HG02973 (cell line): ENCODE measurements around the gene SLC25A45.
"Not testable (repeated sequence)": the region's sequence is repeated elsewhere in the genome, so short reads cannot be mapped to it uniquely, and the experiment has no call there.

ENCODE experiments used
- ATAC-seq: cut with Tn5 transposase; IDR thresholded peaks from one replicate; pipeline ENCODE4 v1.9.1; 2021; ENCODE audit warnings: moderate library complexity; ENCODE audit not compliant: unreplicated experiment

Gene SLC25A45

GRCh38 chr11:65421794-65422632 is 39.6 kb upstream of the SLC25A45 start:
- peak; percentile 18 for ATAC-seq

- ATAC-seq, result no peak
Observed at GRCh38 chr11:65420979-65421793, 38.7 kb upstream of the SLC25A45 start.

- no peak for ATAC-seq
Observed at GRCh38 chr11:65420506-65420905, 38.1 kb upstream of the SLC25A45 start.

GRCh38 chr11:65419772-65420481 is 37.5 kb upstream of the SLC25A45 start:
- no peak for ATAC-seq

DNA sequence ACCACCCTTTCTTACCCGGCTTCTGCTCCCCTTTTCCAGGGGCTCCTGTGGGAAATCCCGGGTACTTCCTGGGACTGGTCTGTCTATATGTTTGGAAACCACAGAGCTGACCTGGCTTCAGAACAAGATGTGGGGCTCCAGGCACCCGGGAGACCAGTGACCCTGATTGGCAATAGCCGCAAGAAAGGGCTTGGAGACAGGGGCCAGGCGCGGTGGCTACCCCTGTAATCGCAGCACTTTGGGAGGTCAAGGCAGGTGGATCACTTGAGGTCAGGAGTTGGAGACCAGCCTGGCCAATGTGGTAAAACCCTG is 37.0 kb upstream of the SLC25A45 start:
- no peak for ATAC-seq

GRCh38 chr11:65418681-65419459 is 36.4 kb upstream of the SLC25A45 start:
- peak; percentile 41 for ATAC-seq

GRCh38 chr11:65418431-65418680 is 35.9 kb upstream of the SLC25A45 start:
- ATAC-seq, result no peak

GRCh38 chr11:65417702-65418430 is 35.4 kb upstream of the SLC25A45 start:
- ATAC-seq, result no peak

- no peak for ATAC-seq
Observed at GRCh38 chr11:65416841-65417701, 34.6 kb upstream of the SLC25A45 start.

DNA sequence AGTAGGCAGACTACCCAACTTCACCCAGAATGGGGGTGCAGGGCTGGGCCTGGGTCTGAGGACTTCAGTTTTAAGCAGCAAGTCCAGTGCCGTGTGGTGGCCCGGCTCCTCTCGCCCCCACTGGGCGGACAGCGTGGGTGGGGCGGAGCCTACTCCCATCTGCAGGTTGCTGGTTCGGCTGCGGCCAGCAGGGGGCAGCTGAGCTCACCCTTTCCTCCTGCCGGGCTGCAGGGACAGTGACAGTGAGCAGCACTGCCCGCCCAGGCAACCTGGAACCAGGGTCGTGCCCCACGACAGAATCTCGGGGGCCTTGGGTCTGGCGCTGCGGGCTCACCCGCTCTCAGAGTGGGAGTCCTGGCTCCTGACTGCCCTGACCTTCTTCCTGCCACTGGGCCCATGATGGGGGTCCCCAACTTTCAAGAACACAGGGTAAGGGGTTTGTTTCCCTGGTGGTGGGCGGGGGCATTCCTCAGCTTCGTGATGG is 33.9 kb upstream of the SLC25A45 start:
- peak; percentile 33 for ATAC-seq

- no peak for ATAC-seq
Observed at GRCh38 chr11:65415499-65416340, 33.3 kb upstream of the SLC25A45 start.

DNA sequence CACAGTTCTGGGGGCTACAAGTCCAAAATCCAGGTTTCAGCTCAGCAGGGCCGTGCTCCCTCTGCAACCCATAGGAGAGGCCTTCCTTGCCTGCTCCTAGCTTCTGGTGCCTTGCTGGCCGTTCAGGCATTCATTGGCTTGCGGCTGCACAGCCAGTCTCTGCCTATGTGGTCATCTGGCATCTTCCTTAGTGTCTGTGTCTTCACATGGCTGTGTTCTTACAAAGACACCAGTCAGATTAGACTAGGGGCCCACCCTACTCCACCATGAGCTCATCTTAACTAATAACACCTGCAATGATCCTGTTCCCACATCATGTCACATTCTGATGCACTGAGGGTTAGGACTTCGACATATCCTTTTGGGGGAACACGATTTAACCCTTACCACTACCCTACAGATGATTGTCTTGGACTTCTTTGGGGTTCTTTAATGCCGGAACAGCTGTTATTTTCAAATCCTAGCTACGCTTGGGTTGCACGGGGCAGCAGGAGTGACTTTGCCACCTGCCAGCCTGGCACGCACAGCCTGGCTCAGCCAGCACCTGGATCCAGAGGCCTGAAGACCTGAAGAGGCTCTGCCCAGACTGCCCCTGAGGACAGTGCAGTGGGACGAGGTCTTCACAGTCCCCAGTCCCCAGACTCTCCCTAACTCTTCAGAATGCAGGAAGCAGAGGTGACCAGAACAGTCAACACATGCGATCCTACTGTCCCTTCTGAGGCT is 32.5 kb upstream of the SLC25A45 start:
- no peak for ATAC-seq

DNA sequence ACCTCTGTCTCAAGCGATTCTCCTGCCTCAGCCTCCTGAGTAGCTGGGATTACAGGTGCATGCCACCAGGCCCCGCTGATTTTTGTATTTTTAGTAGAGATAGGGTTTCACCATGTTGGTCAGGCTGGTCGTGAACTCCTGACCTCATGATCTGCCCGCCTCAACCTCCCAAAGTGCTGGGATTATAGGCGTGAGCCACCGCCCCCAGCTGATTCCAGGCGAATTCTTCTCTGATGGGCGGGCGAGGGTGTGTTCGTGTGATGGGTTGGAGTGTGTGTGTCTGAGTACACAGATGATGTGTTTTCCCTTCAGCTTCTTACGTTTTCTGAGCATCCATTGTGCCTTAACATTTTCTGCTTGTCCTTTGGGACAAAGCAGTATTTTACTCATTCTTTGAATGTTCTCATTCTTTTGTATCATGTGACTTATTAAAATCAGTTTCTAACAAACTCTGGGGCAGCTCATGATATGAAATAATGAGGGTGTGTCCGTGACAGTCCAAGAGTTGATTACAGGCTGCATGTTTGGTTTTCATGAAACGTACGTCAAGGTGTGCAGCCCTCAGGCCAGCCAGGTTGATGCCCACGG is 30.7 kb upstream of the SLC25A45 start:
- ATAC-seq, result not testable (repeated sequence)

- ATAC-seq, result no peak
Observed at GRCh38 chr11:65412271-65413076, 30.0 kb upstream of the SLC25A45 start.

GRCh38 chr11:65411681-65412070 is 29.2 kb upstream of the SLC25A45 start:
- no peak for ATAC-seq

- ATAC-seq, result no peak
Observed at GRCh38 chr11:65410936-65411680, 28.7 kb upstream of the SLC25A45 start.
